ENCODE results near the gene KAT2A. TPM values are rescaled to one million over a fixed set of nuclear protein-coding genes. Genes with fewer than 3 reads are reported as not detected.

KAT2A gene
- total RNA-seq, 4 donors from 2014 or later = 13.8 to 31.1 (median 21.8) TPM

DNA sequence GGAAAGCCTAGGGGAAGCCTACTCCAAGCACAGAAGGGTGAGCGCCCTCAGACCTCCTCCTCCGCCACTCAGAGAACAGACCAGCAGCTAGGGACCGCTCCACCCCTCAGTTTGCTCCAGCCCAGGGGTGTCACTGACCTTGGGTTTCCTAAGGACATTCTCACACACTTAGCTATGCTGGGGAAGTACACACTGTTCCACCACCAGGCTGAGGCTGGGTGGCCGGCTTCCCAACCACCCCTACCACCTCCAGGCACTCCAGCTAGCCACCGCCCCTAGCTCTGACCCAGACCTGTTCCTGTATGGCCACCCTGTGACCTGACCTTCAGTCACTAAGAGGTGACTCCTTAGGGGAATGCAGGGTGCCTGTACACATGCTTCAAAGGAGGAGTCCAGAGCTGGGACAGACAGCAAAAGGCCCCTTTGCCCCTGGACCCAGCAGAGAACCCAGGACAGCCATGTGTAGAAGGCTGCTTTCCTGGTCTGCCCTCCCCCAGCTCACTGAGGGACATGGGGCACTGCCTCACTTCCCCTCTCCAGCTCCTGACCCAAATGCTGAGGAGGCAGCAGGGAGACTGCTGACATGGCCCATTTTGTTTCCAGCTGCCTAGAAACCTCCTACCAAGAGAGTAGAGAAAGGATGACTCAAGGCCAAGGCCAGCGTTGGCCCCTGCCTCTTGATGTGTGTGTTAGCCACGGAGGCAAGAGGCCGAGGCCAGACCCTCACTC lies 8.1 kb upstream of the KAT2A start:
- peak overlapping the region; percentile 41 to 68 (median 52) for H3K27ac ChIP-seq (replicated peaks in 1 of 4)

DNA sequence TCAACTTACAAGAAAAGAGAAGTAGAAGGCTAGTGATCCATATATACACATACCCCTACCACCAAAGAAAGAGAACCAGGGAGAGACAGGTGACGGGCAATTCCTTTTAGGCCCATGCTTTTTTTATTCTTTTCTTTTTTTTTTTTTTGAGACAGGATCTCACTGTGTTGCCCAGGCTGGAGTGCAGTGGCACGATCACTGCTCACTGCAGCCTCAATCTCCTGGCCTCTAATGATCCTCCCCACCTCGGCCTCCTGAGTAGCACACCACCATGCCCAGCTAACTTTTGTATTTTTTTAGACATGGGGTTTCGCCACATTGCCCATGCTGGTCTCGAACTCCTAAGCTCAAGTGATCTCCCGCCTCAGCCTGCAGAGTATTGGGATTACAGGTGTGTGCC lies 6.2 kb upstream of the KAT2A start:
- WGBS = 95% methylated on average over 6 of the region's 6 CpGs
- H3K27ac ChIP-seq (replicated peaks in 1 of 4) = no peak overlapping the region
- peaks cover 53 to 63% (median 60%) of the 10 kb centered on the region in 4 donors for H3K36me3 ChIP-seq
- H3K9me3 ChIP-seq = no peaks in the 10 kb centered on the region
- H3K4me3 ChIP-seq = no peak overlapping the region
- H3K27me3 ChIP-seq = no peaks in the 10 kb centered on the region
- H3K4me1 ChIP-seq = peaks cover 41 to 51% (median 45%) of the 10 kb centered on the region in 4 donors
- DNase-seq (ENCODE audit: extremely low spot score) = no peak
- intact Hi-C loops (cut with DNase I) = no loop called here
- TF ChIP-seq POLR2AphosphoS5 (IDR thresholded peaks at IDR 0.05) = no peak
- no peak for TF ChIP-seq EP300 (IDR thresholded peaks at IDR 0.05)
- no peak for TF ChIP-seq CTCF (IDR thresholded peaks at IDR 0.05)
- TF ChIP-seq POLR2A (IDR thresholded peaks at IDR 0.05; ENCODE audit: low read depth) = no peak

More for the DNA sequence above, 8.1 kb upstream of the KAT2A start:
- TF ChIP-seq POLR2AphosphoS5 (IDR thresholded peaks at IDR 0.05) = peak; percentile 38 to 56
- no peak for TF ChIP-seq CTCF (IDR thresholded peaks at IDR 0.05)
- intact Hi-C loops (cut with DNase I) = no loop called here
- 73% methylated on average over 7 of the region's 8 CpGs for WGBS
- DNase-seq (ENCODE audit: extremely low spot score) = no peak
- peaks cover 53 to 63% (median 60%) of the 10 kb centered on the region in 4 donors for H3K36me3 ChIP-seq
- peaks cover 52 to 61% (median 60%) of the 10 kb centered on the region in 4 donors for H3K4me1 ChIP-seq
- H3K4me3 ChIP-seq = no peak overlapping the region
- no peaks in the 10 kb centered on the region for H3K27me3 ChIP-seq
- no peaks in the 10 kb centered on the region for H3K9me3 ChIP-seq

GRCh38 chr17:42126836-42127235 lies 5.7 kb upstream of the KAT2A start:
- WGBS = 86% methylated on average over 3 of the region's 3 CpGs
- intact Hi-C loops (cut with DNase I) = no loop called here
- H3K9me3 ChIP-seq = no peaks in the 10 kb centered on the region

DNA sequence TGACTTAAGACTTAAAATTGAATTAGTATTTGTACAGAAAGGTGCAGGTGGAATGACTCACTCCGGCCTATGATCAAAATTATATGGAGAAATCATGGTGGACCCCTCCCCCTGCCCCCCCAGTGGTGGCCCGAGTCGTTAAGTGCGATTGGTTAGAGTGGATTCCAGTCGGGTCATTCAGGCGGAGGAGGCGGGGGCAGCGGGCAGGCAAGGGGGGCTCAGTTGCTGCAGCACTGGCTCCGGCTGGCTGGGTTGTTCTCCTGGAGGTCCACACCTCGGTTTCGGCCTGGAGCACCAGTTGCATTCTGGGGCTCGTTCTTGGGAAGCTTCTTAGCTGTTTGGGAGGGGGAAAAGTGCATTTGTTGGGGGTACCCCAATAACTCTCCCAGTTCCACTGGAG lies 4.4 kb upstream of the KAT2A start:
- intact Hi-C loops (cut with DNase I) = no loop called here
- TF ChIP-seq POLR2A (IDR thresholded peaks at IDR 0.05; ENCODE audit: low read depth) (no peak), POLR2AphosphoS5 (IDR thresholded peaks at IDR 0.05) (no peak), CTCF (IDR thresholded peaks at IDR 0.05) (no peak), EP300 (IDR thresholded peaks at IDR 0.05) (no peak)
- Histone ChIP-seq H3K27ac (replicated peaks in 1 of 4) (no peak overlapping the region), H3K36me3 (peaks cover 53 to 60% (median 58%) of the 10 kb centered on the region in 4 donors), H3K4me1 (peaks cover 39 to 51% (median 42%) of the 10 kb centered on the region in 4 donors), H3K4me3 (no peak overlapping the region), H3K27me3 (no peaks in the 10 kb centered on the region), H3K9me3 (no peaks in the 10 kb centered on the region)
- DNase-seq (ENCODE audit: extremely low spot score) = no peak
- WGBS = 78% methylated on average over 12 of the region's 12 CpGs

More at GRCh38 chr17:42126836-42127235, 5.7 kb upstream of the KAT2A start:
- no peak overlapping the region for H3K4me3 ChIP-seq
- no peaks in the 10 kb centered on the region for H3K27me3 ChIP-seq
- peaks cover 53 to 63% (median 60%) of the 10 kb centered on the region in 4 donors for H3K36me3 ChIP-seq
- peaks cover 41 to 51% (median 45%) of the 10 kb centered on the region in 4 donors for H3K4me1 ChIP-seq
- no peak for TF ChIP-seq POLR2A (IDR thresholded peaks at IDR 0.05; ENCODE audit: low read depth)
- no peak for TF ChIP-seq POLR2AphosphoS5 (IDR thresholded peaks at IDR 0.05)
- no peak for TF ChIP-seq EP300 (IDR thresholded peaks at IDR 0.05)
- TF ChIP-seq CTCF (IDR thresholded peaks at IDR 0.05) = no peak
- no peak for DNase-seq (ENCODE audit: extremely low spot score)
- H3K27ac ChIP-seq (replicated peaks in 1 of 4) = no peak overlapping the region
